CD8-positive, alpha-beta memory T cell (primary cell): Measurements from ENCODE around the gene PIEZO1. TPM values are rescaled to one million over a fixed set of nuclear protein-coding genes. Genes with fewer than 3 reads are reported as not detected.
A peak's percentile ranks its signal among the peaks of the same experiment; 100 is the strongest.
"Not testable (repeated sequence)": the region's sequence is repeated elsewhere in the genome, so short reads cannot be mapped to it uniquely, and the experiment has no call there.

Source experiments
- CTCF ChIA-PET: fragments of 350-600 bp; sonication (Branson Sonifier 250); formaldehyde crosslinking; loops from one replicate; lab custom pipeline; 2021; ENCODE audit warnings: antibody characterized with exemption; lab: Charles Lee
- POLR2A ChIA-PET: fragments of 350-600 bp; sonication (Branson Sonifier 250); formaldehyde crosslinking; loops from one replicate; lab custom pipeline; 2021; ENCODE audit warnings: antibody characterized with exemption; lab: Charles Lee
- DNase-seq, 5 donors: peaks; one replicate each; pipeline versions ENCODE4 v3.0.0 to v3.0.0-alpha.2; 2020 to 2022; ENCODE audit warnings: mixed read lengths in 1 of 5
- H3K27ac ChIP-seq: one replicate; pipeline ENCODE4 v1.7.0; 2013; ENCODE audit warnings: low read depth, mild to moderate bottlenecking, low read length, moderate library complexity
- H3K27me3 ChIP-seq: 2 replicates; pipeline ENCODE4 v1.7.0; 2013; ENCODE audit warnings: low read length, mild to moderate bottlenecking; ENCODE audit not compliant: insufficient read depth, poor library complexity, severe bottlenecking
- H3K36me3 ChIP-seq: 2 replicates; pipeline ENCODE4 v1.7.0; 2013; ENCODE audit warnings: mild to moderate bottlenecking, low read length, moderate library complexity; ENCODE audit not compliant: insufficient read depth
- H3K4me1 ChIP-seq: 2 replicates; pipeline ENCODE4 v1.7.0; 2013; ENCODE audit warnings: mild to moderate bottlenecking, low read length, moderate library complexity; ENCODE audit not compliant: insufficient read depth
- H3K4me3 ChIP-seq: 2 replicates; pipeline ENCODE4 v1.7.0; 2013; ENCODE audit warnings: mild to moderate bottlenecking, low read length
- H3K9me3 ChIP-seq: 2 replicates; pipeline ENCODE4 v1.7.0; 2013; ENCODE audit warnings: mild to moderate bottlenecking, low read length
- H3K27ac Mint-ChIP-seq, 8 donors: one replicate each; pipeline ENCODE4 v1.8.0; 2020 to 2021; ENCODE audit warnings: mixed read lengths in 8 of 8, mild to moderate bottlenecking in 6 of 8, inconsistent platforms in 3 of 8, moderate library complexity in 3 of 8
- H3K27me3 Mint-ChIP-seq, 2 donors: one replicate each; pipeline ENCODE4 v1.8.0; 2020 to 2021; ENCODE audit warnings: mixed read lengths in 2 of 2, mild to moderate bottlenecking in 1 of 2, moderate library complexity in 1 of 2
- H3K36me3 Mint-ChIP-seq, 3 donors: one replicate each; pipeline ENCODE4 v1.8.0; 2020 to 2021; ENCODE audit warnings: mixed read lengths in 3 of 3, inconsistent platforms in 1 of 3, mild to moderate bottlenecking in 1 of 3
- H3K4me1 Mint-ChIP-seq, 3 donors: one replicate each; pipeline ENCODE4 v1.8.0; 2020 to 2021; ENCODE audit warnings: mixed read lengths in 3 of 3, inconsistent platforms in 1 of 3, mild to moderate bottlenecking in 1 of 3
- H3K4me3 Mint-ChIP-seq, 7 donors: one replicate each; pipeline ENCODE4 v1.8.0; 2020 to 2021; ENCODE audit warnings: mixed read lengths in 7 of 7, mild to moderate bottlenecking in 6 of 7, moderate library complexity in 4 of 7, inconsistent platforms in 2 of 7
- H3K9me3 Mint-ChIP-seq, 5 donors: one replicate each; pipeline ENCODE4 v1.8.0; 2020 to 2022; ENCODE audit warnings: mixed read lengths in 5 of 5, mild to moderate bottlenecking in 3 of 5, moderate library complexity in 2 of 5, inconsistent platforms in 1 of 5
- polyA plus RNA-seq: library from polyadenylated mRNA; unstranded; fragments of 300-500 nt; fragmentation: Illumina TruSeq; gene quantifications from one replicate; pipeline ENCODE4 v1.2.3, GENCODE V29; 2021
- total RNA-seq, 2 experiments: library from RNA; stranded (reverse); gene quantifications; one replicate each; pipeline ENCODE4 v1.2.3, GENCODE V29; 2021

Gene PIEZO1
- total and polyA plus RNA-seq, 3 experiments from 2014 or later, result 58.4 to 230 (median 215) TPM

DNA sequence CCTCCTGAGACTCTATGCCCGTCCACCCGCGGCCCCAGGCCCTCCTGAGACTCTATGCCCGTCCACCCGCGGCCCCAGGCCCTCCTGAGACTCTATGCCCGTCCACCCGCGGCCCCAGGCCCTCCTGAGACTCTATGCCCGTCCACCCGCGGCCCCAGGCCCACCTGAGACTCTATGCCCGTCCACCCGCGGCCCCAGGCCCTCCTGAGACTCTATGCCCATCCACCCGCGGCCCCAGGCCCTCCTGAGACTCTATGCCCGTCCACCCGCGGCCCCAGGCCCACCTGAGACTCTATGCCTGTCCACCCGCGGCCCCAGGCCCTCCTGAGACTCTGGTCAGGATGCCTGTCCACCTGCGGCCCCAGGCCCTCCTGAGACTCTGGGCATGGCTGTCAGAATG, 13.2 kb downstream of the PIEZO1 start:
- H3K4me1 ChIP-seq, result peaks cover 51% of the 10 kb centered on the region
- H3K4me3 ChIP-seq, POLR2A ChIA-PET, H3K9me3 Mint-ChIP-seq, H3K27me3 ChIP-seq, DNase-seq, H3K27me3 Mint-ChIP-seq, H3K4me3 Mint-ChIP-seq, H3K27ac Mint-ChIP-seq, H3K9me3 ChIP-seq, H3K36me3 ChIP-seq: not testable (repeated sequence)
- H3K36me3 Mint-ChIP-seq, result peaks cover 0 to 15% (median 2%) of the 10 kb centered on the region in 3 donors
- peaks cover 19 to 48% (median 25%) of the 10 kb centered on the region in 3 donors for H3K4me1 Mint-ChIP-seq
- CTCF ChIA-PET, result interaction anchor here (1.1 to 1.6 kb wide), 4 partner anchors 9 to 34 kb away, joined by 3 to 5 read pairs (median 4); no protein-coding TSS in a partner anchor
- H3K27ac ChIP-seq, result peak overlapping the region; percentile 75

GRCh38 chr16:88771294-88771772, 13.7 kb downstream of the PIEZO1 start:
- H3K4me3 Mint-ChIP-seq, result peak overlapping the region in 1 of 7 donors; percentile 44
- no peaks in the 10 kb centered on the region for H3K36me3 ChIP-seq
- H3K4me3 ChIP-seq, result no peak overlapping the region
- peak overlapping the region in 7 of 8 donors; percentile 12 to 91 (median 86) for H3K27ac Mint-ChIP-seq
- ChIA-PET CTCF (interaction anchor here (1.1 to 1.6 kb wide), 2 partner anchors 13 to 34 kb away, joined by 3 to 5 read pairs; no protein-coding TSS in a partner anchor), POLR2A (interaction anchor here (1.0 to 1.3 kb wide), 2 partner anchors 10 to 39 kb away, joined by 3 to 4 read pairs; no protein-coding TSS in a partner anchor)
- H3K27me3 Mint-ChIP-seq, result no peaks in the 10 kb centered on the region
- peaks cover 53% of the 10 kb centered on the region for H3K4me1 ChIP-seq
- DNase-seq, result no peak
- H3K4me1 Mint-ChIP-seq, result peaks cover 20 to 53% (median 25%) of the 10 kb centered on the region in 3 donors
- H3K9me3 ChIP-seq, result no peaks in the 10 kb centered on the region
- H3K36me3 Mint-ChIP-seq, result peaks cover 0 to 11% (median 2%) of the 10 kb centered on the region in 3 donors
- peak overlapping the region; percentile 70 for H3K27ac ChIP-seq
- H3K27me3 ChIP-seq, result no peaks in the 10 kb centered on the region
- H3K9me3 Mint-ChIP-seq, result no peaks in the 10 kb centered on the region

DNA sequence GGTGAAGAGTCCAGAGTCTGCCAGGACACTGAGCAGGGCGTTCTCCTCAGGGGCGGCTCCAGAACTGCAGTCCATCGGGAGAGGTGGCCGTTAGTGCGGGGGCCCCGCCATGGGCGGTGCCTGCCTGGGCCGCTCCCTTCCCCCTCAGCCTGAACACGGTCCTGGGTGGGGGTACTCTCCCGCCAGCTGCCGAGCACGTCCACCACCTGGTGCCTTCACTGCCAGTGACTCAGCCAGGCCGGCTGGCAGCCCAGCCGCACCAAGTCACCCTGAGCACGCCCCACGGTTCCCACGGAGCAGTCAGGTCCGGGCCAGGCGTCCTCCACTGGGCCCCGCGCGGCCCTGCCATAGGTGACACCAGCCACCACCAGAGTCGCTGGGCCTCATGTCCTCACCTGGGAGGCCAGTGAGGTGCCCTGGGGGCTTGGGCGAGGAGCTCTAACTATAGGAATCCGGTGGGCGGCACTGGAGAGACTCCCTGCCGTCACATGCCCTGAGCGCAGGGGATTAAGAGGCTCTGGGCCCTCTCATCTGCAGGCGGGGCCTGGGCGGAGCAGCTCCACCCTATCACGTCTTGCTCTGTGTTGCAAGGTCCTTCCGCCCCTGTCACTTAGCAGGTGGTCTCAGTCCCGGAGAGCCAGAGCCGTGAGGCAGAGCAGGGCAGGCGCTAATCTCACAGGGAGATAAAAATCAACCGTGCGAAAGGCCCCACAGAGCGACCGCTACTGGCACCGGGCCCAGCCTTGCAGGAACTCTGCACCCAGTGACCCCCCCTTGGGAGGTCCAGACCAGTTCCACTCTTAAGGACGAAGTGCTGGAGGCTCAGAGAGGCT, 14.3 kb downstream of the PIEZO1 start:
- peaks cover 25 to 59% (median 29%) of the 10 kb centered on the region in 3 donors for H3K4me1 Mint-ChIP-seq
- Histone ChIP-seq H3K27ac (peak overlapping the region; percentile 78), H3K27me3 (no peaks in the 10 kb centered on the region), H3K4me3 (no peak overlapping the region), H3K36me3 (no peaks in the 10 kb centered on the region), H3K9me3 (no peaks in the 10 kb centered on the region), H3K4me1 (peaks cover 53% of the 10 kb centered on the region)
- ChIA-PET CTCF (interaction anchor here (0.9 to 1.6 kb wide), 3 partner anchors 10 to 33 kb away, joined by 3 to 5 read pairs (median 3); no protein-coding TSS in a partner anchor), POLR2A (interaction anchor here (1.0 to 1.3 kb wide), 2 partner anchors 10 to 40 kb away, joined by 3 to 4 read pairs; no protein-coding TSS in a partner anchor)
- H3K27ac Mint-ChIP-seq, result peak overlapping the region; percentile 12 to 91 (median 86)
- peaks cover 0 to 14% (median 2%) of the 10 kb centered on the region in 3 donors for H3K36me3 Mint-ChIP-seq
- no peaks in the 10 kb centered on the region for H3K9me3 Mint-ChIP-seq
- no peaks in the 10 kb centered on the region for H3K27me3 Mint-ChIP-seq
- peak in 3 of 5 donors; percentile 38 to 58 (median 52) for DNase-seq
- peak overlapping the region in 2 of 7 donors; percentile 44 to 72 for H3K4me3 Mint-ChIP-seq

GRCh38 chr16:88769617-88770460, 15.2 kb downstream of the PIEZO1 start:
- Histone ChIP-seq H3K4me3 (no peak overlapping the region), H3K36me3 (no peaks in the 10 kb centered on the region), H3K9me3 (no peaks in the 10 kb centered on the region), H3K27ac (peak overlapping the region; percentile 78), H3K27me3 (no peaks in the 10 kb centered on the region), H3K4me1 (peaks cover 53% of the 10 kb centered on the region)
- peak in 1 of 5 donors; percentile 8 for DNase-seq
- ChIA-PET POLR2A (interaction anchor here (1.0 to 1.3 kb wide), 2 partner anchors 11 to 41 kb away, joined by 3 to 4 read pairs; no protein-coding TSS in a partner anchor), CTCF (interaction anchor here (0.9 kb wide), 1 partner anchor 11 kb away, joined by 3 read pairs; no protein-coding TSS in a partner anchor)
- no peaks in the 10 kb centered on the region for H3K27me3 Mint-ChIP-seq
- peak overlapping the region in 1 of 7 donors; percentile 72 for H3K4me3 Mint-ChIP-seq
- no peaks in the 10 kb centered on the region for H3K9me3 Mint-ChIP-seq
- peaks cover 0 to 14% (median 2%) of the 10 kb centered on the region in 3 donors for H3K36me3 Mint-ChIP-seq
- peaks cover 25 to 64% (median 28%) of the 10 kb centered on the region in 3 donors for H3K4me1 Mint-ChIP-seq
- peak overlapping the region in 3 of 8 donors; percentile 60 to 73 (median 64) for H3K27ac Mint-ChIP-seq

DNA sequence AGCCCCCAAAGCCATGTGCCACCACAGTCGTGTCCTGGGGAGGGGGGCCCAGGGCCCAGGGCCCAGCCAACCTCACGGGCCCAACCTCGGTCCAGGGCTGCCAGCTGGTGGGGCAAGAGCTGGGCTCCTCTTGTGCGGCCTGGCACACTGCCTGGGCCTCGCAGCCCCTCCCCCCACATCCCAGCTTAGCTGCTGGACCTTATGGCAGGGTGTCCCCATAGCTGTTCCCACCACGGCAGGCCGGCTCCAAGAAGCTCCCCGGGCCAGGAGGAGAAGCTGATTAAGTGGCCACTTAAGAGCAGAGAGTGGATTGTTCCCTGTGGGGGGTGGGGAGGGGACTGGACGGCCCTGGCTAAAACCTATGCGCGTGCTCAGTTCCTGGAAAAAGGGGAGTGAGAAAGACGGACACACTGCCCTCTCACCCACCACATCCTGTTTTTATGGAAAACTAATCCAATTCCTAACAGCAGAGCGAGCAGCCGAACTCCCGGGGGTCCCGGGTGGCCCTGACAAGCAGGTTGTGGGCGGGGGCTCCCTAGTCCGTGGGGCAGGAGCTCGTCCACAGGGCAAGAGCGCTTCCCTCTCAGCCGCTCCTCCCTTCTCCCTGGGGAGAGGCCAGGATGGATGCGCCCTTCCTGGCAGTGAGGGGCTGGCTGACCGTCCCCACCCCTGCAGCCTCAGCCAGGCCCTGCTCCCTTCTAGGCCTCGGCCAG, 16.8 kb downstream of the PIEZO1 start:
- peaks cover 0 to 21% (median 3%) of the 10 kb centered on the region in 3 donors for H3K36me3 Mint-ChIP-seq
- H3K27ac ChIP-seq, result peak overlapping the region; percentile 51
- no peak for DNase-seq
- H3K4me3 ChIP-seq, result no peak overlapping the region
- no peaks in the 10 kb centered on the region for H3K27me3 Mint-ChIP-seq
- ChIA-PET POLR2A (interaction anchor here (0.6 to 2.1 kb wide), 3 partner anchors 9 to 34 kb away, joined by 3 to 12 read pairs (median 8); no protein-coding TSS in a partner anchor), CTCF (interaction anchor here (1.5 to 2.6 kb wide), 2 partner anchors 27 to 31 kb away, joined by 3 to 9 read pairs; no protein-coding TSS in a partner anchor)
- H3K27me3 ChIP-seq, result no peaks in the 10 kb centered on the region
- H3K36me3 ChIP-seq, result no peaks in the 10 kb centered on the region
- peak overlapping the region in 1 of 8 donors; percentile 27 for H3K27ac Mint-ChIP-seq
- no peaks in the 10 kb centered on the region for H3K9me3 ChIP-seq
- H3K4me3 Mint-ChIP-seq, result no peak overlapping the region
- peaks cover 41% of the 10 kb centered on the region for H3K4me1 ChIP-seq
- H3K9me3 Mint-ChIP-seq, result no peaks in the 10 kb centered on the region
- peaks cover 28 to 63% (median 30%) of the 10 kb centered on the region in 3 donors for H3K4me1 Mint-ChIP-seq

GRCh38 chr16:88767546-88768070, 17.4 kb downstream of the PIEZO1 start:
- no peaks in the 10 kb centered on the region for H3K9me3 ChIP-seq
- H3K4me3 Mint-ChIP-seq, result peak overlapping the region in 2 of 7 donors; percentile 12 to 41
- H3K27me3 ChIP-seq, result no peaks in the 10 kb centered on the region
- POLR2A ChIA-PET, result interaction anchor here (0.6 to 2.1 kb wide), 2 partner anchors 9 to 13 kb away, joined by 3 to 12 read pairs; no protein-coding TSS in a partner anchor
- no peak overlapping the region for H3K4me3 ChIP-seq
- peak overlapping the region; percentile 51 for H3K27ac ChIP-seq
- no peaks in the 10 kb centered on the region for H3K36me3 ChIP-seq
- DNase-seq, result no peak
- peak overlapping the region; percentile 27 to 97 (median 78) for H3K27ac Mint-ChIP-seq
- CTCF ChIA-PET, result interaction anchor here (1.5 to 2.6 kb wide), 4 partner anchors 14 to 30 kb away, joined by 3 to 9 read pairs (median 5); no protein-coding TSS in a partner anchor
- no peaks in the 10 kb centered on the region for H3K27me3 Mint-ChIP-seq
- H3K4me1 Mint-ChIP-seq, result peaks cover 28 to 61% (median 31%) of the 10 kb centered on the region in 3 donors
- H3K9me3 Mint-ChIP-seq, result no peaks in the 10 kb centered on the region
- H3K36me3 Mint-ChIP-seq, result peaks cover 0 to 22% (median 3%) of the 10 kb centered on the region in 3 donors
- H3K4me1 ChIP-seq, result peaks cover 41% of the 10 kb centered on the region
